Activated CD4-positive, alpha-beta memory T cell treated with anti-CD3 and anti-CD28 coated beads, Interleukin-2, amount 10 ng/mL, durations not matched to agents 7 days and 5 days (primary cell): ENCODE measurements around the gene SLC7A4. TPM values are rescaled to one million over a fixed set of nuclear protein-coding genes. Genes with fewer than 3 reads are reported as not detected.
"Not testable (repeated sequence)": the region's sequence is repeated elsewhere in the genome, so short reads cannot be mapped to it uniquely, and the experiment has no call there.

Source experiments
- CTCF ChIA-PET: fragments of 350-600 bp; sonication (Branson Sonifier 250); formaldehyde crosslinking; loops from one replicate; lab custom pipeline; 2021; ENCODE audit warnings: antibody characterized with exemption, inconsistent platforms; lab: Charles Lee
- POLR2A ChIA-PET: fragments of 350-600 bp; sonication (Branson Sonifier 250); formaldehyde crosslinking; loops from one replicate; lab custom pipeline; 2021; ENCODE audit warnings: antibody characterized with exemption; lab: Charles Lee
- DNase-seq: peaks from one replicate; pipeline ENCODE4 v3.0.0-alpha.2; 2020
- H3K27ac Mint-ChIP-seq: one replicate; pipeline ENCODE4 v1.8.0; 2021; ENCODE audit warnings: mild to moderate bottlenecking, mixed read lengths
- H3K27me3 Mint-ChIP-seq: one replicate; pipeline ENCODE4 v1.8.0; 2021; ENCODE audit warnings: mixed read lengths
- H3K36me3 Mint-ChIP-seq: one replicate; pipeline ENCODE4 v1.8.0; 2021; ENCODE audit warnings: low read depth, mixed read lengths
- H3K4me1 Mint-ChIP-seq: one replicate; pipeline ENCODE4 v1.8.0; 2021; ENCODE audit warnings: mixed read lengths
- H3K4me3 Mint-ChIP-seq: one replicate; pipeline ENCODE4 v1.8.0; 2021; ENCODE audit warnings: mild to moderate bottlenecking, mixed read lengths
- H3K9me3 Mint-ChIP-seq: one replicate; pipeline ENCODE4 v1.8.0; 2021; ENCODE audit warnings: mixed read lengths
- total RNA-seq, 2 experiments: library from RNA; stranded (reverse); gene quantifications; one replicate each; pipeline ENCODE4 v1.2.3, GENCODE V29; 2021

The SLC7A4 gene
- total RNA-seq, result not detected

GRCh38 chr22:21032037-21032867 is at the start of gene SLC7A4:
SLC7A4 (minus strand) TSS chr22:21032561; CDS start chr22:21031812, 749 bp downstream.
- H3K27me3 Mint-ChIP-seq, result peaks cover 39% of the 10 kb centered on the region
- POLR2A ChIA-PET, result no interaction called here
- H3K4me3 Mint-ChIP-seq, result no peak within 1 kb of the TSS
- H3K36me3 Mint-ChIP-seq, result no peaks in the 10 kb centered on the region
- no peak for DNase-seq
- H3K4me1 Mint-ChIP-seq, result peaks cover 3% of the 10 kb centered on the region
- no peak within 1 kb of the TSS for H3K27ac Mint-ChIP-seq
- CTCF ChIA-PET, result no interaction called here
- H3K9me3 Mint-ChIP-seq, result no peaks in the 10 kb centered on the region

GRCh38 chr22:21080435-21081137 is 48.2 kb upstream of the SLC7A4 start:
- H3K4me1 Mint-ChIP-seq, result no peaks in the 10 kb centered on the region
- no peak overlapping the region for H3K4me3 Mint-ChIP-seq
- CTCF ChIA-PET, result no interaction called here
- no peak for DNase-seq
- POLR2A ChIA-PET, result no interaction called here
- H3K9me3 Mint-ChIP-seq, result no peaks in the 10 kb centered on the region
- H3K27me3 Mint-ChIP-seq, result peaks cover 3% of the 10 kb centered on the region
- no peaks in the 10 kb centered on the region for H3K36me3 Mint-ChIP-seq
- H3K27ac Mint-ChIP-seq, result no peak overlapping the region

GRCh38 chr22:21079493-21079892 is 47.1 kb upstream of the SLC7A4 start:
- H3K27me3 Mint-ChIP-seq, result peaks cover under 1% of the 10 kb centered on the region
- H3K9me3 Mint-ChIP-seq, result no peaks in the 10 kb centered on the region
- POLR2A ChIA-PET, result no interaction called here
- H3K36me3 Mint-ChIP-seq, result no peaks in the 10 kb centered on the region
- no peak overlapping the region for H3K4me3 Mint-ChIP-seq
- H3K27ac Mint-ChIP-seq, result no peak overlapping the region
- CTCF ChIA-PET, result no interaction called here
- no peaks in the 10 kb centered on the region for H3K4me1 Mint-ChIP-seq
- no peak for DNase-seq

- Mint-ChIP-seq H3K4me1 (no peaks in the 10 kb centered on the region), H3K27ac (no peak overlapping the region)
These were observed 46.6 kb upstream of the SLC7A4 start for GRCh38 chr22:21078916-21079315.

GRCh38 chr22:21077884-21078508 is 45.6 kb upstream of the SLC7A4 start:
- H3K4me1 Mint-ChIP-seq, result no peaks in the 10 kb centered on the region
- H3K27me3 Mint-ChIP-seq, result peaks cover 1% of the 10 kb centered on the region
- CTCF ChIA-PET, result no interaction called here
- no peak overlapping the region for H3K4me3 Mint-ChIP-seq
- H3K36me3 Mint-ChIP-seq, result no peaks in the 10 kb centered on the region
- H3K9me3 Mint-ChIP-seq, result no peaks in the 10 kb centered on the region
- POLR2A ChIA-PET, result no interaction called here
- no peak for DNase-seq
- no peak overlapping the region for H3K27ac Mint-ChIP-seq

More at GRCh38 chr22:21078916-21079315, 46.6 kb upstream of the SLC7A4 start:
- POLR2A ChIA-PET, result no interaction called here
- CTCF ChIA-PET, result no interaction called here
- H3K36me3 Mint-ChIP-seq, result no peaks in the 10 kb centered on the region
- no peaks in the 10 kb centered on the region for H3K9me3 Mint-ChIP-seq
- H3K4me3 Mint-ChIP-seq, result no peak overlapping the region
- H3K27me3 Mint-ChIP-seq, result no peaks in the 10 kb centered on the region
- DNase-seq, result no peak

- Mint-ChIP-seq H3K36me3 (no peaks in the 10 kb centered on the region), H3K4me3 (no peak overlapping the region), H3K9me3 (no peaks in the 10 kb centered on the region), H3K27me3 (peaks cover 1% of the 10 kb centered on the region), H3K4me1 (no peaks in the 10 kb centered on the region), H3K27ac (no peak overlapping the region)
- DNase-seq, result no peak
- ChIA-PET POLR2A (no interaction called here), CTCF (no interaction called here)
These were observed 44.7 kb upstream of the SLC7A4 start for GRCh38 chr22:21076912-21077625.

- ChIA-PET POLR2A (no interaction called here), CTCF (no interaction called here)
- H3K4me3 Mint-ChIP-seq, result no peak overlapping the region
- H3K36me3 Mint-ChIP-seq, result no peaks in the 10 kb centered on the region
- DNase-seq, result no peak
- peaks cover 1% of the 10 kb centered on the region for H3K27me3 Mint-ChIP-seq
- H3K9me3 Mint-ChIP-seq, result no peaks in the 10 kb centered on the region
- H3K27ac Mint-ChIP-seq, result no peak overlapping the region
- peaks cover 2% of the 10 kb centered on the region for H3K4me1 Mint-ChIP-seq
These were observed 43.3 kb upstream of the SLC7A4 start for GRCh38 chr22:21075516-21076138.

GRCh38 chr22:21074102-21074715 is 41.8 kb upstream of the SLC7A4 start:
- Mint-ChIP-seq H3K27me3 (peaks cover 1% of the 10 kb centered on the region), H3K36me3 (no peaks in the 10 kb centered on the region), H3K9me3 (no peaks in the 10 kb centered on the region), H3K27ac (no peak overlapping the region), H3K4me3 (no peak overlapping the region), H3K4me1 (peaks cover 6% of the 10 kb centered on the region)
- no peak for DNase-seq
- CTCF ChIA-PET, result no interaction called here
- POLR2A ChIA-PET, result no interaction called here

- H3K9me3 Mint-ChIP-seq, result no peaks in the 10 kb centered on the region
- POLR2A ChIA-PET, result no interaction called here
- CTCF ChIA-PET, result no interaction called here
- H3K27ac Mint-ChIP-seq, result no peak overlapping the region
- no peak for DNase-seq
- peaks cover 1% of the 10 kb centered on the region for H3K27me3 Mint-ChIP-seq
- H3K4me3 Mint-ChIP-seq, result no peak overlapping the region
- no peaks in the 10 kb centered on the region for H3K36me3 Mint-ChIP-seq
- peaks cover 6% of the 10 kb centered on the region for H3K4me1 Mint-ChIP-seq
These were observed 41.1 kb upstream of the SLC7A4 start for GRCh38 chr22:21073482-21073881.

GRCh38 chr22:21073023-21073422 is 40.7 kb upstream of the SLC7A4 start:
- no peak for DNase-seq
- no peak overlapping the region for H3K4me3 Mint-ChIP-seq
- ChIA-PET CTCF (no interaction called here), POLR2A (no interaction called here)
- no peaks in the 10 kb centered on the region for H3K9me3 Mint-ChIP-seq
- H3K27me3 Mint-ChIP-seq, result peaks cover 1% of the 10 kb centered on the region
- peaks cover 10% of the 10 kb centered on the region for H3K4me1 Mint-ChIP-seq
- no peaks in the 10 kb centered on the region for H3K36me3 Mint-ChIP-seq
- H3K27ac Mint-ChIP-seq, result no peak overlapping the region

GRCh38 chr22:21071796-21072195 is 39.4 kb upstream of the SLC7A4 start:
- CTCF ChIA-PET, POLR2A ChIA-PET, H3K27ac Mint-ChIP-seq: not testable (repeated sequence)

More at GRCh38 chr22:21071796-21072195, 39.4 kb upstream of the SLC7A4 start:
- H3K27me3 Mint-ChIP-seq, H3K4me3 Mint-ChIP-seq, H3K9me3 Mint-ChIP-seq, H3K36me3 Mint-ChIP-seq, DNase-seq: not testable (repeated sequence)
- peaks cover 12% of the 10 kb centered on the region for H3K4me1 Mint-ChIP-seq
